C4-2B (cell line): Measurements from ENCODE around the gene CACNA1G.

Experiments used
- H3K27ac ChIP-seq: fragments of 450-650 bp; 2 replicates; pipeline ENCODE4 v1.5.1; 2017
- ZFX ChIP-seq: fragments of 450-650 bp; IDR thresholded peaks from 2 replicates; pipeline ENCODE4 v1.6.1; 2017
- TF ChIP-seq, protein P1 (sequence below): fragments of 450-650 bp; conservative IDR thresholded peaks from 2 replicates; pipeline ENCODE4 v1.5.1; 2017; ENCODE audit warnings: mild to moderate bottlenecking

Gene CACNA1G

DNA sequence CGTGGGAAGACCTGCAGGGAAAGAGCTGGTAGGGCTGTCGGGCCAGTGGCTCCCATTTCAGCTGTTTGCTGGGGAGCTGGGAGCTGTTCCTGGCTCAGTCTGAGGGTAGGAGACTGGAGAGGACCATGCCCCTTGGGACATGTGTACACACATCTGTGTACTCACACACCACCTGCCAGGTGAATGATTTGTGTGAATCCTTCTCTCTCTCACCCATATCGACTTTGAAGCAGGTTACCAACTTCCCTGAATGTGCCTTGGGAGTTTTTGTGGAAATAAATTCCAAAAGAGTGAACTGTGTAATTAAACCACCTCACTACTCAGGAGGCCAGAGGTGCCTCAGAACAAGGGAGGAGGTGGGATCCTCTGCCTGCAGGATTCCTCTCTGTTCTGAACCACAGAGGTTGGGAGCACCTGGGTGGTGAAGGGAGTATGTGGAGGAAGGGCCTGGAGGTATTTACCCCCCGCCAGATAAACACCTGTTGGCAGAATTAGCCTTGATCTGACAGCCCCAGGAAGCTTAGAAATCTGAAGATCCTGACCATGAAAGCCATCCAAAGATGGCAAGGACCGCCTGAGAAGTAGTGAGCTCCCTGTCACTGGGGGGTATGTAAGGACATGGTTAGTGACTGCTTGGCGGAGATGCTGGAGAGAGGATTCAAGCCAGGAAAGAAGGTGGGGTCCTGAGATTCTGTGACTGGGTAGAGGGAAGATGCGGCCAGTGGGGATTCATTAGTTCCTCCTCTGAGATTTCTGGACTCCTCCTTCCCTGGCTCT, 77.5 kb downstream of the CACNA1G start:
- peak overlapping the region; percentile 54 for H3K27ac ChIP-seq

DNA sequence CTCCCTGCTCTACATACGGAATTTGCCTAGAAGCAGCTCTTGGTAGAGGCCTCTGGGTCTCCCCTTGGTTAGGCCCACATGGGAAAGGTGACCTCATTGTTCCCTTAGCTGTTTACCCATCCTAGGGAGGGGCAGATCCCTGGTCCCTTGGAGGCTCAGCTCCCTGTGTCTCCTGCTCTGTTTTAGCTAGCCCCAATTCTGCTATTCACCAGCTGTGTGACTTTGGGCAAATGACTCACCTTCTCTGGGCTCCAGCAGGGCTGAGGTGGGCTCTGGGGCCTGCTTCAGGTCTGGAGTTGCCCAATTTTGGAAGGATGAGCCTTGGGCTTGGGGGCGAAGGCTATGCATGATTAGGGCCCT, 78.1 kb downstream of the CACNA1G start:
- TF ChIP-seq, protein P1, sequence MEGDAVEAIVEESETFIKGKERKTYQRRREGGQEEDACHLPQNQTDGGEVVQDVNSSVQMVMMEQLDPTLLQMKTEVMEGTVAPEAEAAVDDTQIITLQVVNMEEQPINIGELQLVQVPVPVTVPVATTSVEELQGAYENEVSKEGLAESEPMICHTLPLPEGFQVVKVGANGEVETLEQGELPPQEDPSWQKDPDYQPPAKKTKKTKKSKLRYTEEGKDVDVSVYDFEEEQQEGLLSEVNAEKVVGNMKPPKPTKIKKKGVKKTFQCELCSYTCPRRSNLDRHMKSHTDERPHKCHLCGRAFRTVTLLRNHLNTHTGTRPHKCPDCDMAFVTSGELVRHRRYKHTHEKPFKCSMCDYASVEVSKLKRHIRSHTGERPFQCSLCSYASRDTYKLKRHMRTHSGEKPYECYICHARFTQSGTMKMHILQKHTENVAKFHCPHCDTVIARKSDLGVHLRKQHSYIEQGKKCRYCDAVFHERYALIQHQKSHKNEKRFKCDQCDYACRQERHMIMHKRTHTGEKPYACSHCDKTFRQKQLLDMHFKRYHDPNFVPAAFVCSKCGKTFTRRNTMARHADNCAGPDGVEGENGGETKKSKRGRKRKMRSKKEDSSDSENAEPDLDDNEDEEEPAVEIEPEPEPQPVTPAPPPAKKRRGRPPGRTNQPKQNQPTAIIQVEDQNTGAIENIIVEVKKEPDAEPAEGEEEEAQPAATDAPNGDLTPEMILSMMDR, result no peak
- no peak for TF ChIP-seq ZFX
- peak overlapping the region; percentile 54 for H3K27ac ChIP-seq

More for the DNA sequence above, 77.5 kb downstream of the CACNA1G start:
- TF ChIP-seq, protein P1, result no peak
- TF ChIP-seq ZFX, result no peak

DNA sequence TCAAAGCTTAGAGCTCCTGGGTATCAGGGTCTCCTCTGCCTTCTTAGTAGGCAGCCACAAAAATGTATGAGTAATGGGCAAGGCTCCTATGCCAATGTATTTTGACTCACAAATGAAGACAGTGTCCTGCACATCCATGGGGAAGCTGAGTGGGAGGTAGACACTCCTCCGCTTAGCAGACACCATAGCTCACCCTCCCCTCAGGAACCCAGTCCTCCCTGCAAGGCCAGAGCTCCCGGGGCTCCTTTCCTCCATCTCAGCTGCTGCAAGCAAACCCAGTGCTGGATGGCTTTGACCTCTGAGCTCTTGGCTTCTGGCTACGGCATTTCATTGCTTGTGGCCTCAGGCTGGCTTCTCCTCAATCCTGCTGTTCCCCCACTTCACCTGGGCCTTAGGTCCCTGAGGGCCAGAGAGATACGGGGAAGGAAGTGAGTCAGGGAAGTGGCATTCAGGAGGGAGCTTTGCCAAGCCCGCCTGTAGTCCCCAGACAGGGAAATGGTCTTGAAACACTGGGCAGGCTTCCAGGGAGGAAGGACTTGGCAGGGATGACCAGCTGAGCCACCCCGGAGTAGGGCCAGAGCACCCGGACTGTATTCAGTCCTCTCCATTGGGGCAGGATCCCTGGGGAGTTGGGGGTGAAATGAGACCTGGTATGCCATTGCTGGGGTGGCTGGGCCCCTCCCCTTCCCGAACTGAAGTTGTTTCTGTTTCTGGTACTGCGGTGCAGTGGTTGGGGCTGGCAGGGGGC, 78.6 kb downstream of the CACNA1G start:
- TF ChIP-seq ZFX, result no peak
- TF ChIP-seq, protein P1, result no peak
- H3K27ac ChIP-seq, result peak overlapping the region; percentile 54

- no peak for TF ChIP-seq ZFX
- TF ChIP-seq, protein P1, result no peak
- H3K27ac ChIP-seq, result peak overlapping the region; percentile 54
Measured at GRCh38 chr17:50640686-50641351, 80.3 kb downstream of the CACNA1G start.

- peak overlapping the region; percentile 54 for H3K27ac ChIP-seq
Measured at GRCh38 chr17:50641357-50641756, 80.8 kb downstream of the CACNA1G start.

DNA sequence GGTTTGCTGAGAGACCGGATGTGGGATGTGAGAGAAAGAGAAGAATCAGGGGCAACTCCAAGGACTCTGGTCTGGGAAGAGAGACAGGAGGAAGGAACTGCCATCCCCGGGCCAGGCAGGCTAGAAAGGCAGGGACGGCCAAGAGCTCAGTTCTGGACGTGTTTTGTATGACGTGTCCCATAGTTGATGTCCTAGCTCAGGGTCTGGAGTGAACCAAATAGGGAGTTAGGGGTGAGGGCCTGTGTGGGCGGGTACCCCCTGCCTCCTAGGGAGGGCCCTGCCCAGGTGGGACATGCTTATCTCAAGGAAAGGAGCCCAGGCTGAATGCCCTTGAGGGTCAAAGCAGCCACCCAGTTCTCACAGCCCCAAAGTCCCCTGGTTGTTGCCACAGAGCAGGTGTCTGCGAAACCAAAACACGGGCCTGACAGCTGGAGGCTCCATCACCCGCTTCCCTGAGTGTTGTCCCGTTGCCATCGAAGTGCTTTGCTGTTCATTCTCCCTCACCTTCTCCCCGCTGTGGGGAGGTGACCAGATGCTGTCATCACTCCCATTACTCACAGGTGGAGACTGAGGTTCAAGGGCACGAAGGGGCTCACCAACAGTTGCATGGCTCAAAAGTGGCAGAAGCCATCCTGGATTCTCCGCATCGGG, 81.7 kb downstream of the CACNA1G start:
- H3K27ac ChIP-seq, result peak overlapping the region; percentile 54; the same call in 1 of the 2 replicates
- TF ChIP-seq, protein P1, result no peak
- no peak for TF ChIP-seq ZFX

More at GRCh38 chr17:50641357-50641756, 80.8 kb downstream of the CACNA1G start:
- no peak for TF ChIP-seq ZFX
- TF ChIP-seq, protein P1, result no peak
